Measurements from ENCODE around the gene UCN3. TPM values are rescaled to one million over a fixed set of nuclear protein-coding genes. Genes with fewer than 3 reads are reported as not detected.

The UCN3 gene
- polyA plus RNA-seq, 1 donor, result 11.4 TPM

DNA sequence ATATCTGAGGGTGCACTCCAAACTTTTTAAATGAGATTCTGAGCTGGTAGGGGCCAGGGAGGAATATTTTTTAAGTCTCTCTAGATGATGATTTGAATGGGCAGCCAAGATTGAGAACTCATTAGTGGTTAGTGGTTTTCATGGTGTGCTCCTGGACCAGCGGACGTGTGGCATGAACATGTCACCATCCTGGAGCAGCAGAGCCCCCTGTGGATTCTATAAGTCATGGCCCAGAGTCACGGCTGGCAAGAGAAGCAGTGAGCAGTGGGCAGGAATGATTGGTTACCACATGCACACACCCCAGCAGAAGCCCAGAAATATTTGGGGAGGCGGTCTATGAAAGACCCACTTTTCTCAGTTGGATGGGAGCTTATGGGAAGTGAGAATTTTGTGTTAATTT lies 21.2 kb upstream of the UCN3 start:
- H3K27me3 ChIP-seq (ENCODE audit: control insufficient read depth, insufficient read depth, low read length), result no peaks in the 10 kb centered on the region
- no peak overlapping the region for H3K27ac ChIP-seq (ENCODE audit: low read length)
- H3K9me3 ChIP-seq (ENCODE audit: control insufficient read depth, low read depth, low read length), result no peaks in the 10 kb centered on the region
- H3K4me1 ChIP-seq (ENCODE audit: control insufficient read depth, insufficient read depth, low read length), result no peaks in the 10 kb centered on the region
- no peaks in the 10 kb centered on the region for H3K36me3 ChIP-seq (ENCODE audit: control insufficient read depth, insufficient read depth, low read length)
- no peak for DNase-seq
- no CpG with 5 or more reads among the region's 4 CpGs for WGBS (ENCODE audit: insufficient coverage, low lambda C conversion rate)
- no peak overlapping the region for H3K4me3 ChIP-seq (ENCODE audit: low read length)

DNA sequence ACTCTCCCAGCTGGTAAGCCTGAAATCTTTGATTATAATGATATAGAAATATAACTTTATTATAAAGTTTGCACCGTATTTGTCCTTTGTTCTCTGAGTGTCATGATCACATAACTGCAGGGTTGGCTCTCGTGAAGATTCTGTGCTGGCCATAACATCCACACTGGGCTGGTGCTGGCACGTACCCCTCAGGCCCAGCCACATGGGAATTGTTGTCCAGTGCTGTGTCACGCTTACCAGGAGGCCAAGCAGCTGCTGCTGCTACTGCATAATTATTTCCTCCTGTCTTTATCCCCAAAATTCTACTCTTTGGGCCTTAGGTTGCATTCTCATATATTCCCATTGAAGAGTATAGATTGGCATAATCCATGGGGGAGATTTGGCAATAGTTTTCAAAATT lies 20.8 kb upstream of the UCN3 start:
- no peak for DNase-seq
- 90% methylated on average over 2 of the region's 4 CpGs for WGBS (ENCODE audit: insufficient coverage, low lambda C conversion rate)
- Histone ChIP-seq H3K27ac (ENCODE audit: low read length) (no peak overlapping the region), H3K4me1 (ENCODE audit: control insufficient read depth, insufficient read depth, low read length) (no peaks in the 10 kb centered on the region), H3K9me3 (ENCODE audit: control insufficient read depth, low read depth, low read length) (no peaks in the 10 kb centered on the region), H3K4me3 (ENCODE audit: low read length) (no peak overlapping the region), H3K27me3 (ENCODE audit: control insufficient read depth, insufficient read depth, low read length) (no peaks in the 10 kb centered on the region), H3K36me3 (ENCODE audit: control insufficient read depth, insufficient read depth, low read length) (no peaks in the 10 kb centered on the region)

- no peaks in the 10 kb centered on the region for H3K27me3 ChIP-seq (ENCODE audit: control insufficient read depth, insufficient read depth, low read length)
- no peak overlapping the region for H3K4me3 ChIP-seq (ENCODE audit: low read length)
- DNase-seq, result no peak
- H3K9me3 ChIP-seq (ENCODE audit: control insufficient read depth, low read depth, low read length), result no peaks in the 10 kb centered on the region
- H3K27ac ChIP-seq (ENCODE audit: low read length), result no peak overlapping the region
- H3K36me3 ChIP-seq (ENCODE audit: control insufficient read depth, insufficient read depth, low read length), result no peaks in the 10 kb centered on the region
- H3K4me1 ChIP-seq (ENCODE audit: control insufficient read depth, insufficient read depth, low read length), result no peaks in the 10 kb centered on the region
Measured at GRCh38 chr10:5344746-5345145, 20.0 kb upstream of the UCN3 start.

- H3K36me3 ChIP-seq (ENCODE audit: control insufficient read depth, insufficient read depth, low read length), result no peaks in the 10 kb centered on the region
- no CpG with 5 or more reads among the region's 4 CpGs for WGBS (ENCODE audit: insufficient coverage, low lambda C conversion rate)
- no peak for DNase-seq
Measured at GRCh38 chr10:5346881-5347280, 17.9 kb upstream of the UCN3 start.

GRCh38 chr10:5349362-5349761 lies 15.4 kb upstream of the UCN3 start:
- no peak overlapping the region for H3K27ac ChIP-seq (ENCODE audit: low read length)
- no peak for DNase-seq
- no CpG with 5 or more reads among the region's 2 CpGs for WGBS (ENCODE audit: insufficient coverage, low lambda C conversion rate)
- no peaks in the 10 kb centered on the region for H3K4me1 ChIP-seq (ENCODE audit: control insufficient read depth, insufficient read depth, low read length)
- H3K27me3 ChIP-seq (ENCODE audit: control insufficient read depth, insufficient read depth, low read length), result no peaks in the 10 kb centered on the region
- no peaks in the 10 kb centered on the region for H3K36me3 ChIP-seq (ENCODE audit: control insufficient read depth, insufficient read depth, low read length)
- no peaks in the 10 kb centered on the region for H3K9me3 ChIP-seq (ENCODE audit: control insufficient read depth, low read depth, low read length)
- no peak overlapping the region for H3K4me3 ChIP-seq (ENCODE audit: low read length)

More at GRCh38 chr10:5346881-5347280, 17.9 kb upstream of the UCN3 start:
- Histone ChIP-seq H3K4me3 (ENCODE audit: low read length) (no peak overlapping the region), H3K9me3 (ENCODE audit: control insufficient read depth, low read depth, low read length) (no peaks in the 10 kb centered on the region), H3K4me1 (ENCODE audit: control insufficient read depth, insufficient read depth, low read length) (no peaks in the 10 kb centered on the region), H3K27me3 (ENCODE audit: control insufficient read depth, insufficient read depth, low read length) (no peaks in the 10 kb centered on the region), H3K27ac (ENCODE audit: low read length) (no peak overlapping the region)

DNA sequence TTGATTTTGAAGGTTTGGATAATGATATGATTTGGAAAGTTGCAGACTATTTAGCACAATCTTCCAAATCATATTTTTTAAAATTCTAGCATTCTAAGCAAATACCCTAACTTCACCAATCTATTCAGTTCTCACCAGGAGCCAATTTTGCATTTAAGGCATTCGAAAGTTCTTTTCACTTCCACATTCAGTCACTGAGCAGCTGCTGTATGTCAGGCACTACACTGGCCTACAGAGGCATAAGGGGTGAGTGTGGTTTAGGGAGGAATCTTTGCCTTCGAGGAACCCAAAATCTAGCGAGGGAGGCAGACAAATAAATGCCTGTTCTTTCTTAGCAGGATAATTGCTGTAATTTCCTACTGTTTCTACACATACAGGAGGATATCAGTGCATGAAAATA lies 10.7 kb upstream of the UCN3 start:
- no peaks in the 10 kb centered on the region for H3K9me3 ChIP-seq (ENCODE audit: control insufficient read depth, low read depth, low read length)
- no peaks in the 10 kb centered on the region for H3K36me3 ChIP-seq (ENCODE audit: control insufficient read depth, insufficient read depth, low read length)
- WGBS (ENCODE audit: insufficient coverage, low lambda C conversion rate), result no CpG with 5 or more reads among the region's 3 CpGs
- H3K27ac ChIP-seq (ENCODE audit: low read length), result no peak overlapping the region
- H3K4me3 ChIP-seq (ENCODE audit: low read length), result no peak overlapping the region
- DNase-seq, result no peak
- no peaks in the 10 kb centered on the region for H3K4me1 ChIP-seq (ENCODE audit: control insufficient read depth, insufficient read depth, low read length)
- no peaks in the 10 kb centered on the region for H3K27me3 ChIP-seq (ENCODE audit: control insufficient read depth, insufficient read depth, low read length)

DNA sequence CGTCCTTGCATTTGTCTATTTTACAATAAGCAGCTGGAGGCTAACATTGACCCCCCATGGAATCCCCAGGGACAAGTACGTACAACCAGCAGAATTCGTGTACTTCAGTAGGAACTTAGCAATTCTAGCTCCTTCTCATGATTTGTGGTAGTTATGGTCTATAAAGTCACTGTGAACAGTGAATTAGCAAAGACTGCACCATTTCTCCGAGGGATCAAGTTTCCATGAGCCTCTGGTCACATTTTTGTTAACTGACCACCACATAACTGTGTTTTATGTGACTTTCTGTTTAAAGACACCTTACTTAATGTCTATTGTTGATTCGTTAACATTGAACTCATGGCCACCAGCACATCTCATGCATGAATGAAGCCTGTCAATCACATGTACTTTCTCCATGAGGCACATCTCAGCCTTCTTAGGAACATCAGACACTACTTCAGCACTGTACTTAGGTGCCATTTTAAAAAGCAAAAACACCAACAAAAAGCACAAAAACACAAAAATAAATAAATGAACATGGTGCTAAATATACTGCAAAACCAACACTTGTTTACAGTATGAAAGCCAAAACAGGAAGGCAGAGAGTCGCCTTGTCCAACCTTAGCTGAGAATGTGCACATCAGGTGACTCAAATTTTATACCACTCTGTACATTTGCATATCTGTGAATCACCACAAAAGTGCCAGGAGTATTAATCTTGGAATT lies 9.0 kb upstream of the UCN3 start:
- Histone ChIP-seq H3K27ac (ENCODE audit: low read length) (no peak overlapping the region), H3K4me1 (ENCODE audit: control insufficient read depth, insufficient read depth, low read length) (no peaks in the 10 kb centered on the region), H3K27me3 (ENCODE audit: control insufficient read depth, insufficient read depth, low read length) (no peaks in the 10 kb centered on the region), H3K4me3 (ENCODE audit: low read length) (no peak overlapping the region), H3K9me3 (ENCODE audit: control insufficient read depth, low read depth, low read length) (no peaks in the 10 kb centered on the region), H3K36me3 (ENCODE audit: control insufficient read depth, insufficient read depth, low read length) (no peaks in the 10 kb centered on the region)
- WGBS (ENCODE audit: insufficient coverage, low lambda C conversion rate), result 100% methylated on average over 1 of the region's 6 CpGs
- DNase-seq, result no peak

- Histone ChIP-seq H3K9me3 (ENCODE audit: control insufficient read depth, low read depth, low read length) (no peaks in the 10 kb centered on the region), H3K4me1 (ENCODE audit: control insufficient read depth, insufficient read depth, low read length) (no peaks in the 10 kb centered on the region), H3K27ac (ENCODE audit: low read length) (no peak overlapping the region), H3K4me3 (ENCODE audit: low read length) (no peak overlapping the region), H3K36me3 (ENCODE audit: control insufficient read depth, insufficient read depth, low read length) (no peaks in the 10 kb centered on the region), H3K27me3 (ENCODE audit: control insufficient read depth, insufficient read depth, low read length) (no peaks in the 10 kb centered on the region)
- 97% methylated on average over 4 of the region's 4 CpGs for WGBS (ENCODE audit: insufficient coverage, low lambda C conversion rate)
- no peak for DNase-seq
Measured at GRCh38 chr10:5356302-5356763, 8.4 kb upstream of the UCN3 start.

- Histone ChIP-seq H3K27me3 (ENCODE audit: control insufficient read depth, insufficient read depth, low read length) (peaks cover 32% of the 10 kb centered on the region), H3K9me3 (ENCODE audit: control insufficient read depth, low read depth, low read length) (no peaks in the 10 kb centered on the region), H3K27ac (ENCODE audit: low read length) (no peak overlapping the region), H3K36me3 (ENCODE audit: control insufficient read depth, insufficient read depth, low read length) (no peaks in the 10 kb centered on the region), H3K4me1 (ENCODE audit: control insufficient read depth, insufficient read depth, low read length) (peaks cover 3% of the 10 kb centered on the region), H3K4me3 (ENCODE audit: low read length) (no peak overlapping the region)
- WGBS (ENCODE audit: insufficient coverage, low lambda C conversion rate), result 5% methylated on average over 4 of the region's 7 CpGs
- DNase-seq, result peak in 1 of 2 donors; percentile 29
Measured at GRCh38 chr10:5360318-5360915, 4.3 kb upstream of the UCN3 start.

DNA sequence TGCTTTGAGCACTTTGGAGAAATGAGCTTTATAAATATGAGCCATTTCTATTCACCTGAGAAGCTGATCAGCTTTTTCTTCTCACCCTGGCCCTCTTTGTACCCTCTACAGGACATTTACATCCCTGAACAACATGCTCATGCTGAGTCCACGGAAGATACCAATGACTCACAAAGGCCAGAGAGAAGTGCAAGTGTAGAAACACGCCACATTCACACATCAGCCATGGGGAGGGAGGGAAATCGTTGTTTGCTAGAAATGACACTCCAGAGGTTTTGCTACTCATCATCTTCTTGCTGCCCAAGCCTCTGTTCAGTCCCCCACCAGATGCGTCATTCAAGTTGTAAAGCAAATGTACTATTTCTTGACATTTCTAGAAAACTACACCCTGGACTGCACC lies 2.8 kb upstream of the UCN3 start:
- peaks cover 6% of the 10 kb centered on the region for H3K4me1 ChIP-seq (ENCODE audit: control insufficient read depth, insufficient read depth, low read length)
- H3K4me3 ChIP-seq (ENCODE audit: low read length), result no peak overlapping the region
- H3K9me3 ChIP-seq (ENCODE audit: control insufficient read depth, low read depth, low read length), result no peaks in the 10 kb centered on the region
- H3K27ac ChIP-seq (ENCODE audit: low read length), result no peak overlapping the region
- no peak for DNase-seq
- 100% methylated on average over 1 of the region's 4 CpGs for WGBS (ENCODE audit: insufficient coverage, low lambda C conversion rate)
- peaks cover 40% of the 10 kb centered on the region for H3K27me3 ChIP-seq (ENCODE audit: control insufficient read depth, insufficient read depth, low read length)
- no peaks in the 10 kb centered on the region for H3K36me3 ChIP-seq (ENCODE audit: control insufficient read depth, insufficient read depth, low read length)

DNA sequence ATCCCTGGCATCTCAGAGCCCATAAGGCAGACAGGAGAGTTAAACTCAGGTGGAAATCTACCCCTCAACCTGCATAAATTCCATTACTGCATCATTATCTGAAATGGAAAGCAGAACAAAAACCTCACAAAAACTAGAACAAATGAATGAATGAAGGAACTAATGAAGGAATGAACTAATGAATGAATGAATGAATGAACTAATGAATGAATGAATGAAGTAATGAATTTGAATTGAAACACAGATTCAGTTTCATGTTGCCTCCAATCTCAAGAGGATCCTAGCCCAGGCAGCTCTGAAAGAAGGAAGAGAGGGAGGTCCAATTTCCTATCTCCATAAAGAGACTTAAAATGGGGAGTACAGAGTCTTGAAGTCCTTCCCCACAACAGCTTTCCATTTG lies 1.9 kb upstream of the UCN3 start:
- H3K9me3 ChIP-seq (ENCODE audit: control insufficient read depth, low read depth, low read length), result no peaks in the 10 kb centered on the region
- H3K36me3 ChIP-seq (ENCODE audit: control insufficient read depth, insufficient read depth, low read length), result no peaks in the 10 kb centered on the region
- no peak overlapping the region for H3K27ac ChIP-seq (ENCODE audit: low read length)
- peaks cover 6% of the 10 kb centered on the region for H3K4me1 ChIP-seq (ENCODE audit: control insufficient read depth, insufficient read depth, low read length)
- H3K4me3 ChIP-seq (ENCODE audit: low read length), result no peak overlapping the region
- peaks cover 44% of the 10 kb centered on the region for H3K27me3 ChIP-seq (ENCODE audit: control insufficient read depth, insufficient read depth, low read length)
- no peak for DNase-seq
